Loucy (cell line): ENCODE measurements around the gene NCOA7.

Source experiments
- H2AFZ ChIP-seq: fragments of 200-600 bp; sonication (generic); 2 replicates; pipeline ENCODE4 v1.6.0; 2016; ENCODE audit warnings: antibody characterized with exemption, mild to moderate bottlenecking, low read length, moderate library complexity
- H3F3A ChIP-seq: fragments of 200-600 bp; 2 replicates; pipeline ENCODE4 v1.6.0; 2016; ENCODE audit warnings: antibody characterized with exemption, low read depth, mild to moderate bottlenecking
- H3K27me3 ChIP-seq: fragments of 200-600 bp; sonication (generic); 2 replicates; pipeline ENCODE4 v1.6.1; 2014; ENCODE audit warnings: low read length, mild to moderate bottlenecking; ENCODE audit not compliant: insufficient read depth, poor library complexity, severe bottlenecking
- H3K36me3 ChIP-seq: fragments of 200-600 bp; sonication (generic); 2 replicates; pipeline ENCODE4 v1.6.1; 2016; ENCODE audit warnings: low read length; ENCODE audit not compliant: insufficient read depth
- H3K4me1 ChIP-seq: fragments of 200-600 bp; sonication (generic); 2 replicates; pipeline ENCODE4 v1.5.1; 2014; ENCODE audit warnings: low read length, mild to moderate bottlenecking; ENCODE audit not compliant: insufficient read depth, poor library complexity, severe bottlenecking
- H3K4me2 ChIP-seq: fragments of 200-600 bp; sonication (generic); 2 replicates; pipeline ENCODE4 v1.6.0; 2014; ENCODE audit warnings: antibody characterized with exemption, low read length, low read depth, mild to moderate bottlenecking; ENCODE audit not compliant: poor library complexity, severe bottlenecking
- H3K4me3 ChIP-seq: fragments of 200-600 bp; sonication (generic); 2 replicates; pipeline ENCODE4 v1.5.1; 2014; ENCODE audit warnings: low read length, mild to moderate bottlenecking, mixed read lengths; ENCODE audit not compliant: poor library complexity, severe bottlenecking
- H3K79me2 ChIP-seq: fragments of 200-600 bp; sonication (generic); 2 replicates; pipeline ENCODE4 v1.6.1; 2014; ENCODE audit warnings: low read length; ENCODE audit not compliant: insufficient read depth
- H3K9ac ChIP-seq: fragments of 200-600 bp; sonication (generic); 2 replicates; pipeline ENCODE4 v1.6.0; 2014; ENCODE audit warnings: mild to moderate bottlenecking, low read depth, low read length, moderate library complexity; ENCODE audit not compliant: poor library complexity, severe bottlenecking
- H3K9me2 ChIP-seq: fragments of 200-600 bp; sonication (generic); replicated peaks from 2 replicates; pipeline ENCODE4 v1.6.1; 2016; ENCODE audit warnings: low read depth, low read length, mixed read lengths
- H3K9me3 ChIP-seq: fragments of 200-600 bp; sonication (generic); 2 replicates; pipeline ENCODE4 v1.6.1; 2014; ENCODE audit warnings: mild to moderate bottlenecking, antibody characterized with exemption, low read length, low read depth; ENCODE audit not compliant: insufficient read depth
- H4K20me1 ChIP-seq: fragments of 200-600 bp; sonication (generic); 2 replicates; pipeline ENCODE4 v1.6.0; 2014; ENCODE audit warnings: antibody characterized with exemption, low read length, mild to moderate bottlenecking; ENCODE audit not compliant: insufficient read depth, poor library complexity, severe bottlenecking
- EZH2phosphoT487 ChIP-seq: fragments of 200-600 bp; IDR thresholded peaks from 2 replicates; pipeline ENCODE4 v1.6.1; 2018; ENCODE audit warnings: antibody characterized with exemption, mild to moderate bottlenecking, moderate library complexity, borderline replicate concordance
- TF ChIP-seq, protein P1 (sequence below): fragments of 200-600 bp; sonication (generic); conservative IDR thresholded peaks from 2 replicates; pipeline ENCODE4 v1.5.1; 2014; ENCODE audit warnings: mild to moderate bottlenecking, antibody characterized with exemption, low read length

Gene NCOA7

DNA sequence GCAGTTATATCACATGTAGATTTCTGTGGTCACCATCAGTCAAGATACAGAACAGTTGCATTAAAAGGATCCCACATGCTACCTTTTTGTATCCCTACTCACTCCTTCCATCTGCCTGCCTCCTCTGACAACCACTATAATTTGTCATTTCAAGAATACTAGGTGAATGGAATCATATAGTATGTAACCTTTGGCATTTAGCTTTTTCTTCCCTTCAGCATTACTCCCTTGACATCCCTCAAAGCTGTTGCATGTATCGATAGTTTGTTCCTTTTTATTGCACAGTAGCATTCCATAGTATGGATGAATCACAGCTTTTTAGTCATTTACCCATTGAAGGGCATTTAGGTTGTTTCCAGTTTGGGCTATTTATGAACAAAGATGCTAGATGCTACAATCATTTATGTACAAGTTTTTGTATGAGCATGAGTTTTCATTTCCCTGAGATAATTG lies 26.1 kb downstream of the NCOA7 start:
- Histone ChIP-seq H3K9ac (no peak overlapping the region), H3K27me3 (no peaks in the 10 kb centered on the region), H3K36me3 (peaks cover 27% of the 10 kb centered on the region), H4K20me1 (no peaks in the 10 kb centered on the region), H3K4me1 (peaks cover 44% of the 10 kb centered on the region), H3K4me2 (no peak overlapping the region), H3K9me3 (no peaks in the 10 kb centered on the region), H3K9me2 (no peaks in the 10 kb centered on the region), H3K4me3 (no peak overlapping the region), H2AFZ (no peak overlapping the region), H3K79me2 (peaks cover 29% of the 10 kb centered on the region), H3F3A (no peaks in the 10 kb centered on the region)
- TF ChIP-seq, protein P1, sequence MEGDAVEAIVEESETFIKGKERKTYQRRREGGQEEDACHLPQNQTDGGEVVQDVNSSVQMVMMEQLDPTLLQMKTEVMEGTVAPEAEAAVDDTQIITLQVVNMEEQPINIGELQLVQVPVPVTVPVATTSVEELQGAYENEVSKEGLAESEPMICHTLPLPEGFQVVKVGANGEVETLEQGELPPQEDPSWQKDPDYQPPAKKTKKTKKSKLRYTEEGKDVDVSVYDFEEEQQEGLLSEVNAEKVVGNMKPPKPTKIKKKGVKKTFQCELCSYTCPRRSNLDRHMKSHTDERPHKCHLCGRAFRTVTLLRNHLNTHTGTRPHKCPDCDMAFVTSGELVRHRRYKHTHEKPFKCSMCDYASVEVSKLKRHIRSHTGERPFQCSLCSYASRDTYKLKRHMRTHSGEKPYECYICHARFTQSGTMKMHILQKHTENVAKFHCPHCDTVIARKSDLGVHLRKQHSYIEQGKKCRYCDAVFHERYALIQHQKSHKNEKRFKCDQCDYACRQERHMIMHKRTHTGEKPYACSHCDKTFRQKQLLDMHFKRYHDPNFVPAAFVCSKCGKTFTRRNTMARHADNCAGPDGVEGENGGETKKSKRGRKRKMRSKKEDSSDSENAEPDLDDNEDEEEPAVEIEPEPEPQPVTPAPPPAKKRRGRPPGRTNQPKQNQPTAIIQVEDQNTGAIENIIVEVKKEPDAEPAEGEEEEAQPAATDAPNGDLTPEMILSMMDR, result no peak
- TF ChIP-seq EZH2phosphoT487, result no peak

DNA sequence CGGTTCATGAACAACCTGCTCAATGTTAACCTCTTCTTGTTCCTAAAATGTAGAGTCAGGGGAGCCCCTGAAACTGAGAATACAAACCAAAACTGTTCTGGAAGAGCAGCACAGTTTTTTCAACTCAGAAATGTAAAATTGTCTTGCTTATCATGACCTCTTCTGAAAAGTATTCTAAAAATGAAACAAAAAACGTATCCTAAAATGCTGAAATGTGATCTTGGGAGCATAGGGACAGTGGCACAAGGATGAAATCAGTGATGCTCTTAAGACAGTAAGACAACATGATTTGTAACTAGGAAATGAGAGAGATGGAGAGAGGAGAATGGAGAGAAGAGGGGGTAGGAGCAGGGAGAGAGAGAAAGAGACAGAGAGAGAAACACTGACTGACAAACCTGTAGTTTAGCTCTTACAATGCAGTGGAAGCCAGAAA lies 27.5 kb downstream of the NCOA7 start:
- Histone ChIP-seq H3K36me3 (peaks cover 27% of the 10 kb centered on the region), H3K9me3 (no peaks in the 10 kb centered on the region), H3K79me2 (peaks cover 19% of the 10 kb centered on the region), H2AFZ (no peak overlapping the region), H3K4me3 (no peak overlapping the region), H4K20me1 (no peaks in the 10 kb centered on the region), H3F3A (no peaks in the 10 kb centered on the region), H3K4me2 (no peak overlapping the region), H3K27me3 (no peaks in the 10 kb centered on the region), H3K9me2 (no peaks in the 10 kb centered on the region), H3K4me1 (peaks cover 40% of the 10 kb centered on the region), H3K9ac (no peak overlapping the region)
- TF ChIP-seq, protein P1, result no peak

DNA sequence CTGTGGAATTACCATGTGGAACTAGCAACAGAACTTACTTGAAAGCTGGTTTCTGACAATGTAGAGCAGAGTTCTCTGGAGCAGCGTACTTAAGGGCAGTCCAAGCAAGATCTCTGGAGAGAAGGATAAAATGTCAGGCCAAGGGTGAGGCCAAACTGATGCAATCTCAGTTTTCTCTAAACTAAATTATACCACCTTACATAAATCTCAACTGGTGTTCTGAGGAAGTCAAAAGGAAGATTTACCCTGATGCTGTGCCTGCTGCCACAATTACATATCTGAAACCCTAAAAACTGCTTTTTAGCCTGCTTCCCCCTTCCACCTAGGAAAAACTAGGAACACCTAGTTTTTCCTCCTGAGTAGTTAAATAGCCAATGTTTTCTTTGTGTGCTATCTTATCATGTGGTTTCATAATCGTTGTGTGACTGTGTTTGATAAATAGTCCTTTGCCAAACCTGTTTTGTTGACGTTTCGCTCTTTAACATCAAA lies 28.1 kb downstream of the NCOA7 start:
- Histone ChIP-seq H3K36me3 (peaks cover 27% of the 10 kb centered on the region), H3K9me2 (no peaks in the 10 kb centered on the region), H2AFZ (no peak overlapping the region), H3K27me3 (no peaks in the 10 kb centered on the region), H3K9me3 (no peaks in the 10 kb centered on the region), H3K9ac (no peak overlapping the region), H3K79me2 (peaks cover 19% of the 10 kb centered on the region), H3K4me2 (no peak overlapping the region), H3F3A (no peaks in the 10 kb centered on the region), H3K4me1 (peaks cover 45% of the 10 kb centered on the region), H3K4me3 (no peak overlapping the region), H4K20me1 (no peaks in the 10 kb centered on the region)
- TF ChIP-seq EZH2phosphoT487, result no peak
